HepG2 (cell line): Measurements from ENCODE around the gene SYCE3. TPM values are rescaled to one million over a fixed set of nuclear protein-coding genes. Genes with fewer than 3 reads are reported as not detected.
A peak's percentile ranks its signal among the peaks of the same experiment; 100 is the strongest.

ENCODE experiments used
- ATF7 ChIP-seq, 2 experiments: fragments of 450-650 bp in 1 of 2; sonication (generic) in 1 of 2; formaldehyde crosslinking in 1 of 2; IDR thresholded peaks; 2 replicates each; pipeline versions ENCODE4 v1.4.0 to v1.6.1; 2016 to 2020; ENCODE audit warnings: antibody characterized with exemption in 1 of 2, mild to moderate bottlenecking in 1 of 2, missing genetic modification reagents in 1 of 2
- CBX2 ChIP-seq, 2 experiments: fragments of 200-600 bp in 1 of 2; sonication (generic); formaldehyde crosslinking in 1 of 2; IDR thresholded peaks; 2 replicates each; pipeline versions ENCODE4 v1.7.0 to v1.8.1; 2018 to 2022; ENCODE audit warnings: low read depth in 2 of 2, low read length in 1 of 2, mild to moderate bottlenecking in 1 of 2, missing genetic modification reagents in 1 of 2
- GTF2F1 ChIP-seq: fragments of 150-350 bp; IDR thresholded peaks from 2 replicates; pipeline ENCODE4 v1.6.1; 2014; ENCODE audit warnings: low read length
- MYNN ChIP-seq: sonication (generic); formaldehyde crosslinking; IDR thresholded peaks from 2 replicates; pipeline ENCODE4 v1.4.0; 2020; ENCODE audit warnings: mild to moderate bottlenecking, low read depth, missing genetic modification reagents
- NR2F2 ChIP-seq: IDR thresholded peaks from 2 replicates; pipeline ENCODE4 v1.6.1; 2012; ENCODE audit warnings: low read depth, inconsistent platforms, borderline replicate concordance
- POGK ChIP-seq: sonication (generic); formaldehyde crosslinking; conservative IDR thresholded peaks from 2 replicates; pipeline ENCODE4 v1.8.0; 2022; ENCODE audit warnings: mild to moderate bottlenecking, moderate library complexity, missing genetic modification reagents
- POGZ ChIP-seq: sonication (generic); formaldehyde crosslinking; IDR thresholded peaks from 2 replicates; pipeline ENCODE4 v1.4.0; 2020; ENCODE audit warnings: mild to moderate bottlenecking, missing genetic modification reagents
- RBFOX2 ChIP-seq: fragments of 200-400 bp; formaldehyde crosslinking; IDR thresholded peaks from 2 replicates; pipeline ENCODE4 v1.6.1; 2017; ENCODE audit warnings: low read depth, mild to moderate bottlenecking, low read length
- RBM39 ChIP-seq: fragments of 200-400 bp; formaldehyde crosslinking; IDR thresholded peaks from one replicate; pipeline ENCODE4 v1.6.1; 2018; ENCODE audit warnings: antibody characterized with exemption, mild to moderate bottlenecking, low read depth, low read length; ENCODE audit not compliant: poor library complexity, severe bottlenecking
- YY1 ChIP-seq: IDR thresholded peaks from 2 replicates; pipeline ENCODE4 v1.6.1; 2011; ENCODE audit warnings: low read length, low read depth, moderate library complexity, mild to moderate bottlenecking; ENCODE audit not compliant: insufficient read depth, insufficient replicate concordance
- ZBTB46 ChIP-seq: sonication (generic); formaldehyde crosslinking; IDR thresholded peaks from 2 replicates; pipeline ENCODE4 v1.4.0; 2020; ENCODE audit warnings: mild to moderate bottlenecking, missing genetic modification reagents, borderline replicate concordance
- ZNF547 ChIP-seq: sonication (generic); formaldehyde crosslinking; IDR thresholded peaks from 2 replicates; pipeline ENCODE4 v1.5.1; 2020; ENCODE audit warnings: mild to moderate bottlenecking, missing genetic modification reagents
- ZNF639 ChIP-seq: conservative IDR thresholded peaks from 2 replicates; pipeline ENCODE4 v1.6.1; 2018; ENCODE audit warnings: missing genetic modification reagents
- ZNF687 ChIP-seq: sonication (generic); formaldehyde crosslinking; IDR thresholded peaks from 2 replicates; pipeline ENCODE4 v1.5.1; 2020; ENCODE audit warnings: mild to moderate bottlenecking, missing genetic modification reagents, moderate library complexity
- polyA plus RNA-seq, 8 experiments: library from polyadenylated mRNA; depleted of rRNA in 3 of 8; stranded (reverse) in 7 of 8; unstranded in 1 of 8; fragments of >200 nt; fragmentation: Illumina TruSeq in 4 of 8; extraction: Trizol in 4 of 8; gene quantifications; 2 replicates each; pipeline versions ENCODE4 v1.2.1 to v1.2.3, GENCODE V29; 2011 to 2016; ENCODE audit warnings: low read depth in 4 of 8, missing spikeins in 1 of 8, mixed read lengths in 1 of 8; ENCODE audit not compliant: insufficient read depth in 1 of 8
- total RNA-seq, 5 experiments: library from RNA; depleted of rRNA; stranded (reverse); fragments of >200 nt; fragmentation: Illumina TruSeq; extraction: Trizol; gene quantifications; 2 replicates each; pipeline ENCODE4 v1.2.3, GENCODE V29; 2016; ENCODE audit warnings: low read depth in 1 of 5
- TF ChIP-seq, protein P1 (sequence below): sonication (generic); formaldehyde crosslinking; IDR thresholded peaks from 2 replicates; pipeline ENCODE4 v1.5.1; 2020; ENCODE audit warnings: mild to moderate bottlenecking, missing genetic modification reagents, borderline replicate concordance

Gene SYCE3
- total and polyA plus RNA-seq, 2 of the 13 experiments (the other 11 are each of a cell fraction or from before 2014, with no cell fraction given), result not detected

GRCh38 chr22:50562523-50563412, at the start of gene SYCE3 (continued):
- TF ChIP-seq POGK (CRISPR knock-in tag), result peak; percentile 81
- TF ChIP-seq NR2F2, result peak; percentile 18; the same call in 1 of the 2 replicates
- no peak for TF ChIP-seq MYNN
- 0 out of 2 replicates have a peak, but pooled peaks have one; percentile 55 for TF ChIP-seq ZNF547
- peak; percentile 86 for TF ChIP-seq ZNF687 (CRISPR knock-in tag)
- TF ChIP-seq YY1, result peak; percentile 37
- TF ChIP-seq ZNF639 (CRISPR knock-in tag), result 0 out of 2 replicates have a peak, but pooled peaks have one; percentile 38
- TF ChIP-seq RBM39, result peak; percentile 63
- TF ChIP-seq GTF2F1, result no peak
- no peak for TF ChIP-seq ATF7 (IDR thresholded peaks at IDR 0.05)
- TF ChIP-seq ATF7 (CRISPR knock-in tag; IDR thresholded peaks at IDR 0.05), result no peak
- TF ChIP-seq CBX2 (IDR thresholded peaks at IDR 0.05; ENCODE audit: low read depth, low read length), result no peak
- TF ChIP-seq CBX2 (CRISPR knock-in tag; IDR thresholded peaks at IDR 0.05; ENCODE audit: low read depth), result no peak
- no peak for TF ChIP-seq ZBTB46 (CRISPR knock-in tag)
- TF ChIP-seq, protein P1, sequence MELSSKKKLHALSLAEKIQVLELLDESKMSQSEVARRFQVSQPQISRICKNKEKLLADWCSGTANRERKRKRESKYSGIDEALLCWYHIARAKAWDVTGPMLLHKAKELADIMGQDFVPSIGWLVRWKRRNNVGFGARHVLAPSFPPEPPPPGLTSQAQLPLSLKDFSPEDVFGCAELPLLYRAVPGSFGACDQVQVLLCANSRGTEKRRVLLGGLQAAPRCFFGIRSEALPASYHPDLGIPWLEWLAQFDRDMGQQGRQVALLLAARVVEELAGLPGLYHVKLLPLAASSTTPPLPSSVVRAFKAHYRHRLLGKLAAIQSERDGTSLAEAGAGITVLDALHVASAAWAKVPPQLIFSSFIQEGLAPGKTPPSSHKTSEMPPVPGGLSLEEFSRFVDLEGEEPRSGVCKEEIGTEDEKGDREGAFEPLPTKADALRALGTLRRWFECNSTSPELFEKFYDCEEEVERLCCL (CRISPR knock-in tag), result no peak
- TF ChIP-seq POGZ, result no peak
- peak; percentile 65 for TF ChIP-seq RBFOX2
